ENCODE results near the gene FAM13A.
"Not testable (repeated sequence)": the region's sequence is repeated elsewhere in the genome, so short reads cannot be mapped to it uniquely, and the experiment has no call there.

The FAM13A gene

DNA sequence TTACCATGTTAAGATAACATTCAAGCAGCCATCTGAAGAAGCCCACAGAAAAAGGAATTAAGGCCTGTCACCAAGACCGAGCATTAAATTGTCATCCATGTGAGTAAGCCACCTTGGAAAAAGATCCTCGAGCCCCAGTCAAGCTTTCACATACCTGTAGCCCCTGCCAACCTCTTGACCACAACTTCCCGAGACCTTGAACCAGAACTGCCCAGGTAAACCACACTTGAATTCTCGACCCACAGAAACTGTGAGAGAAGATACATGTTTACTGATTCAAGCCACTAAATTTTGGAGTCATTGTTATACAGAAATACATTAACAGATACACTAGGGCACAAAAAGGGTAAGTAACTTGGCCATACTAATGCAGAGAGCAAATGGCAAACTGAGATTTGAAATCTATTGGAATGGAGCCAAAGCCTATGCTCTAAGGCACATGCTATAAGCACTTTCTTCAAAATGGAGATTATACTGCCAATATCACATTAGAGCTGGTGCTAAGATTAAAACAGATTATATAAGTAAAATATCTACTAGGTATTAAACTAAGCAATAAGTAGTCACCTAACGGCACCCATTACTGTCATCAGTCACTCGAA lies 49.5 kb downstream of the FAM13A start:
- Histone ChIP-seq H3K14ac (ENCODE audit: low read length) (no peak overlapping the region), H4K8ac (ENCODE audit: low read depth, low read length) (no peak overlapping the region), H3K36me3 (replicated peaks in 1 of 2; ENCODE audit: control insufficient read depth in 2 of 2, insufficient read depth in 2 of 2, low read length in 2 of 2) (peaks cover 5 to 40% of the 10 kb centered on the region in 2 donors), H3K4me3 (ENCODE audit: low read length in 2 of 2) (no peak overlapping the region), H3K4ac (ENCODE audit: low read length) (no peak overlapping the region), H3K4me2 (ENCODE audit: insufficient read depth, low read length, poor library complexity, severe bottlenecking) (no peak overlapping the region), H3K27me3 (ENCODE audit: control insufficient read depth in 3 of 3, insufficient read depth in 3 of 3, low read depth in 1 of 3, low read length in 3 of 3) (no peaks in the 10 kb centered on the region), H2AFZ (ENCODE audit: low read length) (no peak overlapping the region), H3K23ac (ENCODE audit: low read depth, low read length, poor library complexity) (no peak overlapping the region), H2BK15ac (ENCODE audit: low read length) (no peak overlapping the region), H2AK5ac (ENCODE audit: low read depth, low read length) (no peak overlapping the region), H4K91ac (ENCODE audit: low read depth, low read length, poor library complexity) (no peak overlapping the region), H3K18ac (ENCODE audit: low read length) (no peak overlapping the region), H3K27ac (replicated peaks; ENCODE audit: low read length) (no peak overlapping the region), H3K4me1 (ENCODE audit: control insufficient read depth in 2 of 2, insufficient read depth in 1 of 2, low read depth in 1 of 2, low read length in 2 of 2) (no peaks in the 10 kb centered on the region), H3K9ac (ENCODE audit: low read depth, low read length, poor library complexity) (no peak overlapping the region), H2BK120ac (ENCODE audit: low read depth, low read length) (no peak overlapping the region), H2BK12ac (ENCODE audit: low read length) (no peak overlapping the region), H2BK5ac (ENCODE audit: low read length) (no peak overlapping the region), H3K79me1 (ENCODE audit: low read depth, low read length) (no peaks in the 10 kb centered on the region), H3K9me3 (replicated peaks in 1 of 2; ENCODE audit: control insufficient read depth in 2 of 2, insufficient read depth in 1 of 2, low read depth in 1 of 2, low read length in 2 of 2) (no peaks in the 10 kb centered on the region)
- no peak for DNase-seq (ENCODE audit: low spot score)
- no CpG with 5 or more reads among the region's 6 CpGs for WGBS, 2 donors (ENCODE audit: extremely low coverage in 2 of 2, insufficient read length in 2 of 2, insufficient replicate concordance in 1 of 2)

DNA sequence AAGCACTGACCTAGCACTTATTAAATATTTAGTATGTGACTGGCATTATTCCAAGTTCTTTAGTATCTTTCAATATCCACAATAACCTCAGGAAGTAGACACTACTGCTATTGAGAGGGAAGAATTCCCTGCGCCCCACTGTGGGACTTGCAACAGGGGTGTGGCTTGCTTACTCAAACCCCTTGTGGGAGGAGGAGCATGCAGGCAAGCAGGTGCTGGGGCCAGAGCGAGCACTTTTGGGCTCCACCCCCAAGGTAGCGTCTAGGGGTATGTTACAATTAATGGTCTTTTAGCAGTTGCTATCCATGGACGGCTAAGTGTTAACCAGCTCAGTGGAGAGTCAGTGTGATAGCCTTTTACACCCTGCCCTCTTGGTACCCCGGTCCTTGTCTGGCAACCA lies 50.7 kb downstream of the FAM13A start:
- H3K27me3 ChIP-seq (ENCODE audit: control insufficient read depth in 3 of 3, insufficient read depth in 3 of 3, low read depth in 1 of 3, low read length in 3 of 3), result no peaks in the 10 kb centered on the region

DNA sequence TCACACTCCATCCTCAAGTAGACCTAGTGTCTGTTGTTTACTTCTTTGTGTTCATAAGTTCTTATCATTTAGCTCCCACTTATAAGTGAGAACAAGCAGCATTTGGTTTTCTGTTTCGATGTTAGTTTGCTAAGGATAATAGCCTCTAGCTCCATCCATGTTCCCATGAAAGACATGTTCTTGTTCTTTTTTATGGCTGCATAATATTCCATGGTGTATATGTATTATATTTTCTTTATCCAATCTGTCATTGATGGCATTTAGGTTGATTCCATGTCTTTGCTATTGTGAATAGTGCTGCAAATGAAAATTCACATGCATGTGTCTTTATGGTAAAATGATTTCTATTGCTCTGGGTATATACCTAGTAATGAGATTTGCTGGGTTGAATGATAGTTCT lies 51.9 kb downstream of the FAM13A start:
- H4K91ac ChIP-seq (ENCODE audit: low read depth, low read length, poor library complexity); H3K18ac ChIP-seq (ENCODE audit: low read length); H2BK5ac ChIP-seq (ENCODE audit: low read length); H4K8ac ChIP-seq (ENCODE audit: low read depth, low read length); H3K27ac ChIP-seq (replicated peaks; ENCODE audit: low read length); H3K9ac ChIP-seq (ENCODE audit: low read depth, low read length, poor library complexity); H3K4me3 ChIP-seq (ENCODE audit: low read length in 2 of 2); H3K9me3 ChIP-seq (replicated peaks in 1 of 2; ENCODE audit: control insufficient read depth in 2 of 2, insufficient read depth in 1 of 2, low read depth in 1 of 2, low read length in 2 of 2); H3K79me1 ChIP-seq (ENCODE audit: low read depth, low read length); H2AK5ac ChIP-seq (ENCODE audit: low read depth, low read length); H2AFZ ChIP-seq (ENCODE audit: low read length); H3K4ac ChIP-seq (ENCODE audit: low read length); DNase-seq (ENCODE audit: low spot score); H3K4me1 ChIP-seq (ENCODE audit: control insufficient read depth in 2 of 2, insufficient read depth in 1 of 2, low read depth in 1 of 2, low read length in 2 of 2); H2BK12ac ChIP-seq (ENCODE audit: low read length); H3K4me2 ChIP-seq (ENCODE audit: insufficient read depth, low read length, poor library complexity, severe bottlenecking); H3K14ac ChIP-seq (ENCODE audit: low read length); H2BK15ac ChIP-seq (ENCODE audit: low read length); H2BK120ac ChIP-seq (ENCODE audit: low read depth, low read length); H3K27me3 ChIP-seq (ENCODE audit: control insufficient read depth in 3 of 3, insufficient read depth in 3 of 3, low read depth in 1 of 3, low read length in 3 of 3); H3K23ac ChIP-seq (ENCODE audit: low read depth, low read length, poor library complexity): not testable (repeated sequence)
- WGBS, 2 donors (ENCODE audit: extremely low coverage in 2 of 2, insufficient read length in 2 of 2, insufficient replicate concordance in 1 of 2), result no CpG with 5 or more reads among the region's 1 CpG
- H3K36me3 ChIP-seq (replicated peaks in 1 of 2; ENCODE audit: control insufficient read depth in 2 of 2, insufficient read depth in 2 of 2, low read length in 2 of 2), result peaks cover 5 to 28% of the 10 kb centered on the region in 2 donors

More for the DNA sequence above, 50.7 kb downstream of the FAM13A start:
- Histone ChIP-seq H2BK15ac (ENCODE audit: low read length) (no peak overlapping the region), H3K4ac (ENCODE audit: low read length) (no peak overlapping the region), H3K79me1 (ENCODE audit: low read depth, low read length) (no peaks in the 10 kb centered on the region), H4K8ac (ENCODE audit: low read depth, low read length) (no peak overlapping the region), H2AK5ac (ENCODE audit: low read depth, low read length) (no peak overlapping the region), H2AFZ (ENCODE audit: low read length) (no peak overlapping the region), H2BK120ac (ENCODE audit: low read depth, low read length) (no peak overlapping the region), H3K4me3 (ENCODE audit: low read length in 2 of 2) (no peak overlapping the region), H3K9me3 (replicated peaks in 1 of 2; ENCODE audit: control insufficient read depth in 2 of 2, insufficient read depth in 1 of 2, low read depth in 1 of 2, low read length in 2 of 2) (no peaks in the 10 kb centered on the region), H3K23ac (ENCODE audit: low read depth, low read length, poor library complexity) (no peak overlapping the region), H3K27ac (replicated peaks; ENCODE audit: low read length) (no peak overlapping the region), H3K9ac (ENCODE audit: low read depth, low read length, poor library complexity) (no peak overlapping the region), H4K91ac (ENCODE audit: low read depth, low read length, poor library complexity) (no peak overlapping the region), H2BK5ac (ENCODE audit: low read length) (no peak overlapping the region), H2BK12ac (ENCODE audit: low read length) (no peak overlapping the region), H3K4me2 (ENCODE audit: insufficient read depth, low read length, poor library complexity, severe bottlenecking) (no peak overlapping the region), H3K36me3 (replicated peaks in 1 of 2; ENCODE audit: control insufficient read depth in 2 of 2, insufficient read depth in 2 of 2, low read length in 2 of 2) (peaks cover 5 to 36% of the 10 kb centered on the region in 2 donors), H3K18ac (ENCODE audit: low read length) (no peak overlapping the region), H3K4me1 (ENCODE audit: control insufficient read depth in 2 of 2, insufficient read depth in 1 of 2, low read depth in 1 of 2, low read length in 2 of 2) (no peaks in the 10 kb centered on the region), H3K14ac (ENCODE audit: low read length) (no peak overlapping the region)
- WGBS, 2 donors (ENCODE audit: extremely low coverage in 2 of 2, insufficient read length in 2 of 2, insufficient replicate concordance in 1 of 2), result no CpG with 5 or more reads among the region's 5 CpGs
- no peak for DNase-seq (ENCODE audit: low spot score)

DNA sequence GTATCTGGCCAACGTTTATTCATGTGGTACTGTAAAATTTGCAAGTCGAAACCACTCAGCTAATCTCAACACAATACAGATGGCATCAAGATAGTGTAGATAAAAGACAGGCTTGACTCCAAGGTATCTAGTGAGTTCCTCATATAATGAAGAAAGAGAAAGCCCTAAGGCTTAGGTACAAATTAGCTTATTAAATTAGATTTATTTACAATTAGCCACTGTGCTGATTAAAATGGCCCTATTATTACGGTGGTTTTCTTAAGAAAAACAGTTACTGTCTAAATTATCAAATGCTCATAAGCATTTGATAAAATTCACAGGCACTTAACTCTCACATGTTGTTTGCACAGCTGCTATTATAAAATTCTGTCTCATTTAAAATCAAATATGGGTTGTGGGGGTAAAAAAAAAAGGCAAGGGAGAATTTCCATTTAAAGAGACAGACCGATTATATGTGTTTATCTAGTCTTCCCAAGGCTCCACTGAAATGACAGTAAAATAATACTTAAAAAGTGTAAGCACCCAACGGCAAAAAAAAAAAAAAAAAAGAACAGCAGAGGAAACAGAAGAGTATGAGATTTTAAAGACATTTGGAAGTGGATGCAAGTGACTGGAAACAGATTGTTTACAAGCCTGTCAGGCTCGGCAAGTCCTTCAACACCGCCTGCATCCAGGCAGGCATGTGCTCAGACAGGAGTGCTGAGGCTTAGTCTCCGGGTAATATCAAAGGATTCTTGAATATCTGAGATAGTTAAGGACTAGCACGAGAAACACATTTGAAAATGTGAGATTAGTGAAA lies 55.1 kb downstream of the FAM13A start:
- no peaks in the 10 kb centered on the region for H3K27me3 ChIP-seq (ENCODE audit: control insufficient read depth in 3 of 3, insufficient read depth in 3 of 3, low read depth in 1 of 3, low read length in 3 of 3)
- H3K18ac ChIP-seq (ENCODE audit: low read length), result no peak overlapping the region
- no peaks in the 10 kb centered on the region for H3K9me3 ChIP-seq (replicated peaks in 1 of 2; ENCODE audit: control insufficient read depth in 2 of 2, insufficient read depth in 1 of 2, low read depth in 1 of 2, low read length in 2 of 2)
- no peaks in the 10 kb centered on the region for H3K4me1 ChIP-seq (ENCODE audit: control insufficient read depth in 2 of 2, insufficient read depth in 1 of 2, low read depth in 1 of 2, low read length in 2 of 2)
- H2BK15ac ChIP-seq (ENCODE audit: low read length), result no peak overlapping the region
- H3K4ac ChIP-seq (ENCODE audit: low read length), result no peak overlapping the region
- H2BK5ac ChIP-seq (ENCODE audit: low read length), result no peak overlapping the region
- H2BK120ac ChIP-seq (ENCODE audit: low read depth, low read length), result no peak overlapping the region
- no peaks in the 10 kb centered on the region for H3K79me1 ChIP-seq (ENCODE audit: low read depth, low read length)
- no peak overlapping the region for H3K23ac ChIP-seq (ENCODE audit: low read depth, low read length, poor library complexity)
- no peak overlapping the region for H3K27ac ChIP-seq (replicated peaks; ENCODE audit: low read length)
- peaks cover 5 to 14% of the 10 kb centered on the region in 2 donors for H3K36me3 ChIP-seq (replicated peaks in 1 of 2; ENCODE audit: control insufficient read depth in 2 of 2, insufficient read depth in 2 of 2, low read length in 2 of 2)
- no peak overlapping the region for H4K8ac ChIP-seq (ENCODE audit: low read depth, low read length)
- H2BK12ac ChIP-seq (ENCODE audit: low read length), result no peak overlapping the region
- no CpG with 5 or more reads among the region's 9 CpGs for WGBS, 2 donors (ENCODE audit: extremely low coverage in 2 of 2, insufficient read length in 2 of 2, insufficient replicate concordance in 1 of 2)
- H2AK5ac ChIP-seq (ENCODE audit: low read depth, low read length), result no peak overlapping the region
- no peak overlapping the region for H3K4me2 ChIP-seq (ENCODE audit: insufficient read depth, low read length, poor library complexity, severe bottlenecking)
- H3K9ac ChIP-seq (ENCODE audit: low read depth, low read length, poor library complexity), result no peak overlapping the region
- no peak overlapping the region for H3K14ac ChIP-seq (ENCODE audit: low read length)
- H4K91ac ChIP-seq (ENCODE audit: low read depth, low read length, poor library complexity), result no peak overlapping the region
- H3K4me3 ChIP-seq (ENCODE audit: low read length in 2 of 2), result no peak overlapping the region
- DNase-seq (ENCODE audit: low spot score), result no peak
- H2AFZ ChIP-seq (ENCODE audit: low read length), result no peak overlapping the region
